WTC11 (cell line): Measurements from ENCODE around the gene DDX20. TPM values are rescaled to one million over a fixed set of nuclear protein-coding genes. Genes with fewer than 3 reads are reported as not detected.

Source experiments
- ATAC-seq: fragments of 200-7000 bp; cut with Tn5 transposase; 2 replicates; pipeline ENCODE4 v1.10.0; 2021; ENCODE audit warnings: mild to moderate bottlenecking, moderate library complexity
- CTCF ChIA-PET: fragments of 300-600 bp; sonication (Branson Sonifier 250); formaldehyde crosslinking; loops from one replicate; lab custom pipeline; 2021; ENCODE audit warnings: antibody characterized with exemption; lab: Charles Lee
- POLR2A ChIA-PET: fragments of 350-600 bp; sonication (Branson Sonifier 250); formaldehyde crosslinking; loops from one replicate; lab custom pipeline; 2021; ENCODE audit warnings: antibody characterized with exemption; lab: Charles Lee
- DNase-seq: peaks from one replicate; pipeline ENCODE4 v3.0.0; 2021; ENCODE audit warnings: low spot score
- H3K27ac Mint-ChIP-seq: 2 replicates; pipeline ENCODE4 v1.8.0; 2021; ENCODE audit warnings: mixed read lengths
- H3K27me3 Mint-ChIP-seq: 2 replicates; pipeline ENCODE4 v1.8.0; 2021; ENCODE audit warnings: low read depth, mild to moderate bottlenecking, moderate library complexity, mixed read lengths
- H3K36me3 Mint-ChIP-seq: 2 replicates; pipeline ENCODE4 v1.8.0; 2021; ENCODE audit warnings: mixed read lengths
- H3K4me1 Mint-ChIP-seq: 2 replicates; pipeline ENCODE4 v1.8.0; 2022; ENCODE audit warnings: mixed read lengths
- H3K4me3 Mint-ChIP-seq: 2 replicates; pipeline ENCODE4 v1.8.0; 2021; ENCODE audit warnings: mild to moderate bottlenecking, moderate library complexity, mixed read lengths
- H3K9me3 Mint-ChIP-seq: 2 replicates; pipeline ENCODE4 v1.8.0; 2021; ENCODE audit warnings: mixed read lengths
- CBFB ChIP-seq: sonication (generic); formaldehyde crosslinking; IDR thresholded peaks from 2 replicates; pipeline ENCODE4 v1.8.1; 2022; ENCODE audit warnings: mild to moderate bottlenecking, low read depth, missing genetic modification reagents
- FOXP1 ChIP-seq: sonication (generic); formaldehyde crosslinking; IDR thresholded peaks from 2 replicates; pipeline ENCODE4 v1.8.0; 2022; ENCODE audit warnings: missing genetic modification reagents, mild to moderate bottlenecking, moderate library complexity, borderline replicate concordance
- GRHL2 ChIP-seq: fragments of 250-450 bp; sonication (Bioruptor Pico); IDR thresholded peaks from 2 replicates; pipeline ENCODE4 v1.8.0; 2022; ENCODE audit warnings: mild to moderate bottlenecking, moderate library complexity; ENCODE audit not compliant: insufficient replicate concordance, severe bottlenecking
- GTF2I ChIP-seq: fragments of 250-450 bp; sonication (Bioruptor Pico); conservative IDR thresholded peaks from 2 replicates; pipeline ENCODE4 v1.4.0; 2021; ENCODE audit warnings: mild to moderate bottlenecking
- MYBL2 ChIP-seq: sonication (generic); formaldehyde crosslinking; IDR thresholded peaks from 2 replicates; pipeline ENCODE4 v1.8.1; 2023; ENCODE audit warnings: mild to moderate bottlenecking, moderate library complexity, missing genetic modification reagents
- NR1H2 ChIP-seq: sonication (generic); formaldehyde crosslinking; IDR thresholded peaks from 2 replicates; pipeline ENCODE4 v1.9.0; 2021; ENCODE audit warnings: mild to moderate bottlenecking, moderate library complexity, missing genetic modification reagents
- NR2C2 ChIP-seq: sonication (generic); formaldehyde crosslinking; IDR thresholded peaks from 2 replicates; pipeline ENCODE4 v1.8.0; 2022; ENCODE audit warnings: mild to moderate bottlenecking, missing genetic modification reagents
- TEAD1 ChIP-seq: sonication (generic); formaldehyde crosslinking; IDR thresholded peaks from 2 replicates; pipeline ENCODE4 v1.8.0; 2022; ENCODE audit warnings: mild to moderate bottlenecking, missing genetic modification reagents
- ZNF232 ChIP-seq: sonication (generic); formaldehyde crosslinking; IDR thresholded peaks from 2 replicates; pipeline ENCODE4 v1.8.0; 2022; ENCODE audit warnings: mild to moderate bottlenecking, missing genetic modification reagents
- ZNF423 ChIP-seq: fragments of 250-450 bp; sonication (Bioruptor Pico); IDR thresholded peaks from 2 replicates; pipeline ENCODE4 v2.1.2; 2022; ENCODE audit warnings: mild to moderate bottlenecking, moderate library complexity
- total RNA-seq: library from RNA; stranded (reverse); gene quantifications from 3 replicates; pipeline ENCODE4 v1.2.3, GENCODE V29; 2021
- TF ChIP-seq, protein P1 (sequence below): sonication (generic); formaldehyde crosslinking; IDR thresholded peaks from 2 replicates; pipeline ENCODE4 v1.8.1; 2023; ENCODE audit warnings: mild to moderate bottlenecking, missing genetic modification reagents
- TF ChIP-seq, protein P2 (sequence below): sonication (generic); formaldehyde crosslinking; conservative IDR thresholded peaks from 2 replicates; pipeline ENCODE4 v1.8.1; 2022; ENCODE audit warnings: mild to moderate bottlenecking, missing genetic modification reagents
- TF ChIP-seq, protein P3 (sequence below): sonication (generic); formaldehyde crosslinking; IDR thresholded peaks from 2 replicates; pipeline ENCODE4 v1.8.0; 2022; ENCODE audit warnings: mild to moderate bottlenecking, missing genetic modification reagents
- TF ChIP-seq, protein P4 (sequence below): sonication (generic); formaldehyde crosslinking; IDR thresholded peaks from 2 replicates; pipeline ENCODE4 v1.8.0; 2023; ENCODE audit warnings: missing genetic modification reagents
- TF ChIP-seq, protein P5 (sequence below): sonication (generic); formaldehyde crosslinking; IDR thresholded peaks from 2 replicates; pipeline ENCODE4 v1.8.0; 2023; ENCODE audit warnings: missing genetic modification reagents, mild to moderate bottlenecking, borderline replicate concordance
- TF ChIP-seq, protein P6 (sequence below): sonication (generic); formaldehyde crosslinking; IDR thresholded peaks from 2 replicates; pipeline ENCODE4 v1.8.1; 2022; ENCODE audit warnings: missing genetic modification reagents, borderline replicate concordance
- TF ChIP-seq, protein P7 (sequence below): fragments of 250-450 bp; sonication (Bioruptor Pico); IDR thresholded peaks from 2 replicates; pipeline ENCODE4 v1.9.0; 2021; ENCODE audit warnings: moderate library complexity, mild to moderate bottlenecking, inconsistent platforms, borderline replicate concordance

The DDX20 gene
- total RNA-seq, 1 experiment from 2014 or later = 19.3 TPM

DNA sequence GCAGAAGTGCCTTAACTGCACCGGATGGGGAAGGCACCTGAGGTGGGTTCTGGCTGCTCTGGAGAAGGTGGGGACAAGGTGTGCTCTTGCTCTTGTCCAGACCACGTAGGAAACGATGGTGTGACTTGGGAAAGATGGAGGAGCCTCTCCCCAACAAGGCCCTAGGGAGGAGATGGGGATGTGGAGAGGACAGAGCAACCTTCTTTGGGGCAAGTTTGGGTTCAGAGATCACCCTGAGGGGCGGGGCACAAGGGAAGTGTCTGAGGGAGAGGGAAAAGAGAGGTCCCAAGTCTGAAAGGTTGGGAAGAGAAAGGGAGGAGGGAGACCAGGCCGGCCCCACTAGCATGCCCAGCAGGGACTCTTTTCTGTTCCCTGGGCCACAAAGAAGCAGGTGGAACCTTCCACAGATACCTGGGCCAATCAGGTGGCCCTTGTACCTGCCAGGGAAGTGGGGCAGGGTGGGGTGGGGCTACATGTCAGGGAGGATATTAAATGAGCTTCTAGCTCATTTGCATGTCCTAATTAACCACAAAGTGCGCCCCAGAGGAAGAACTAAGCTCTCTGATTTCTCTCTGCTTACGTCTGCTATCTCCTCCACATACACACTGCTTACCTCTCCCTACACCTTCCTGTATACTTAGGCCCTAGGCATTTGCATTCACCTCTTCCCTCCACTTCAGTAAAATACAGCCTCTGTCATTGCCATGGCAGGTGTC is 32.5 kb upstream of the DDX20 start:
- CTCF ChIA-PET = interaction anchor here (1.0 kb wide), 1 partner anchor 8 kb away, joined by 3 read pairs; no protein-coding TSS in a partner anchor
- no peak for DNase-seq
- TF ChIP-seq, protein P1, sequence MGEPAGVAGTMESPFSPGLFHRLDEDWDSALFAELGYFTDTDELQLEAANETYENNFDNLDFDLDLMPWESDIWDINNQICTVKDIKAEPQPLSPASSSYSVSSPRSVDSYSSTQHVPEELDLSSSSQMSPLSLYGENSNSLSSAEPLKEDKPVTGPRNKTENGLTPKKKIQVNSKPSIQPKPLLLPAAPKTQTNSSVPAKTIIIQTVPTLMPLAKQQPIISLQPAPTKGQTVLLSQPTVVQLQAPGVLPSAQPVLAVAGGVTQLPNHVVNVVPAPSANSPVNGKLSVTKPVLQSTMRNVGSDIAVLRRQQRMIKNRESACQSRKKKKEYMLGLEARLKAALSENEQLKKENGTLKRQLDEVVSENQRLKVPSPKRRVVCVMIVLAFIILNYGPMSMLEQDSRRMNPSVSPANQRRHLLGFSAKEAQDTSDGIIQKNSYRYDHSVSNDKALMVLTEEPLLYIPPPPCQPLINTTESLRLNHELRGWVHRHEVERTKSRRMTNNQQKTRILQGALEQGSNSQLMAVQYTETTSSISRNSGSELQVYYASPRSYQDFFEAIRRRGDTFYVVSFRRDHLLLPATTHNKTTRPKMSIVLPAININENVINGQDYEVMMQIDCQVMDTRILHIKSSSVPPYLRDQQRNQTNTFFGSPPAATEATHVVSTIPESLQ (CRISPR knock-in tag) = no peak
- TF ChIP-seq, protein P2, sequence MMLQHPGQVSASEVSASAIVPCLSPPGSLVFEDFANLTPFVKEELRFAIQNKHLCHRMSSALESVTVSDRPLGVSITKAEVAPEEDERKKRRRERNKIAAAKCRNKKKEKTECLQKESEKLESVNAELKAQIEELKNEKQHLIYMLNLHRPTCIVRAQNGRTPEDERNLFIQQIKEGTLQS (CRISPR knock-in tag) = no peak
- TF ChIP-seq FOXP1 (CRISPR knock-in tag) = no peak
- no peak for TF ChIP-seq ZNF232
- TF ChIP-seq, protein P3, sequence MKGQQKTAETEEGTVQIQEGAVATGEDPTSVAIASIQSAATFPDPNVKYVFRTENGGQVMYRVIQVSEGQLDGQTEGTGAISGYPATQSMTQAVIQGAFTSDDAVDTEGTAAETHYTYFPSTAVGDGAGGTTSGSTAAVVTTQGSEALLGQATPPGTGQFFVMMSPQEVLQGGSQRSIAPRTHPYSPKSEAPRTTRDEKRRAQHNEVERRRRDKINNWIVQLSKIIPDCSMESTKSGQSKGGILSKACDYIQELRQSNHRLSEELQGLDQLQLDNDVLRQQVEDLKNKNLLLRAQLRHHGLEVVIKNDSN = no peak
- no peak for TF ChIP-seq NR2C2
- TF ChIP-seq, protein P4, sequence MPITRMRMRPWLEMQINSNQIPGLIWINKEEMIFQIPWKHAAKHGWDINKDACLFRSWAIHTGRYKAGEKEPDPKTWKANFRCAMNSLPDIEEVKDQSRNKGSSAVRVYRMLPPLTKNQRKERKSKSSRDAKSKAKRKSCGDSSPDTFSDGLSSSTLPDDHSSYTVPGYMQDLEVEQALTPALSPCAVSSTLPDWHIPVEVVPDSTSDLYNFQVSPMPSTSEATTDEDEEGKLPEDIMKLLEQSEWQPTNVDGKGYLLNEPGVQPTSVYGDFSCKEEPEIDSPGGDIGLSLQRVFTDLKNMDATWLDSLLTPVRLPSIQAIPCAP (CRISPR knock-in tag) = no peak
- TF ChIP-seq TEAD1 (CRISPR knock-in tag) = no peak
- TF ChIP-seq, protein P5, sequence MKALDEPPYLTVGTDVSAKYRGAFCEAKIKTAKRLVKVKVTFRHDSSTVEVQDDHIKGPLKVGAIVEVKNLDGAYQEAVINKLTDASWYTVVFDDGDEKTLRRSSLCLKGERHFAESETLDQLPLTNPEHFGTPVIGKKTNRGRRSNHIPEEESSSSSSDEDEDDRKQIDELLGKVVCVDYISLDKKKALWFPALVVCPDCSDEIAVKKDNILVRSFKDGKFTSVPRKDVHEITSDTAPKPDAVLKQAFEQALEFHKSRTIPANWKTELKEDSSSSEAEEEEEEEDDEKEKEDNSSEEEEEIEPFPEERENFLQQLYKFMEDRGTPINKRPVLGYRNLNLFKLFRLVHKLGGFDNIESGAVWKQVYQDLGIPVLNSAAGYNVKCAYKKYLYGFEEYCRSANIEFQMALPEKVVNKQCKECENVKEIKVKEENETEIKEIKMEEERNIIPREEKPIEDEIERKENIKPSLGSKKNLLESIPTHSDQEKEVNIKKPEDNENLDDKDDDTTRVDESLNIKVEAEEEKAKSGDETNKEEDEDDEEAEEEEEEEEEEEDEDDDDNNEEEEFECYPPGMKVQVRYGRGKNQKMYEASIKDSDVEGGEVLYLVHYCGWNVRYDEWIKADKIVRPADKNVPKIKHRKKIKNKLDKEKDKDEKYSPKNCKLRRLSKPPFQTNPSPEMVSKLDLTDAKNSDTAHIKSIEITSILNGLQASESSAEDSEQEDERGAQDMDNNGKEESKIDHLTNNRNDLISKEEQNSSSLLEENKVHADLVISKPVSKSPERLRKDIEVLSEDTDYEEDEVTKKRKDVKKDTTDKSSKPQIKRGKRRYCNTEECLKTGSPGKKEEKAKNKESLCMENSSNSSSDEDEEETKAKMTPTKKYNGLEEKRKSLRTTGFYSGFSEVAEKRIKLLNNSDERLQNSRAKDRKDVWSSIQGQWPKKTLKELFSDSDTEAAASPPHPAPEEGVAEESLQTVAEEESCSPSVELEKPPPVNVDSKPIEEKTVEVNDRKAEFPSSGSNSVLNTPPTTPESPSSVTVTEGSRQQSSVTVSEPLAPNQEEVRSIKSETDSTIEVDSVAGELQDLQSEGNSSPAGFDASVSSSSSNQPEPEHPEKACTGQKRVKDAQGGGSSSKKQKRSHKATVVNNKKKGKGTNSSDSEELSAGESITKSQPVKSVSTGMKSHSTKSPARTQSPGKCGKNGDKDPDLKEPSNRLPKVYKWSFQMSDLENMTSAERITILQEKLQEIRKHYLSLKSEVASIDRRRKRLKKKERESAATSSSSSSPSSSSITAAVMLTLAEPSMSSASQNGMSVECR (CRISPR knock-in tag) = no peak
- TF ChIP-seq, protein P6, sequence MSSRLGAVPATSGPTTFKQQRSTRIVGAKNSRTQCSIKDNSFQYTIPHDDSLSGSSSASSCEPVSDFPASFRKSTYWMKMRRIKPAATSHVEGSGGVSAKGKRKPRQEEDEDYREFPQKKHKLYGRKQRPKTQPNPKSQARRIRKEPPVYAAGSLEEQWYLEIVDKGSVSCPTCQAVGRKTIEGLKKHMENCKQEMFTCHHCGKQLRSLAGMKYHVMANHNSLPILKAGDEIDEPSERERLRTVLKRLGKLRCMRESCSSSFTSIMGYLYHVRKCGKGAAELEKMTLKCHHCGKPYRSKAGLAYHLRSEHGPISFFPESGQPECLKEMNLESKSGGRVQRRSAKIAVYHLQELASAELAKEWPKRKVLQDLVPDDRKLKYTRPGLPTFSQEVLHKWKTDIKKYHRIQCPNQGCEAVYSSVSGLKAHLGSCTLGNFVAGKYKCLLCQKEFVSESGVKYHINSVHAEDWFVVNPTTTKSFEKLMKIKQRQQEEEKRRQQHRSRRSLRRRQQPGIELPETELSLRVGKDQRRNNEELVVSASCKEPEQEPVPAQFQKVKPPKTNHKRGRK (CRISPR knock-in tag) = no peak
- TF ChIP-seq CBFB (CRISPR knock-in tag) = no peak
- no peak for TF ChIP-seq NR1H2 (CRISPR knock-in tag)
- TF ChIP-seq ZNF423 (CRISPR knock-in tag) = no peak
- TF ChIP-seq MYBL2 (CRISPR knock-in tag) = no peak
- TF ChIP-seq GTF2I (CRISPR knock-in tag) = no peak
- TF ChIP-seq GRHL2 (CRISPR knock-in tag) = no peak
- TF ChIP-seq, protein P7, sequence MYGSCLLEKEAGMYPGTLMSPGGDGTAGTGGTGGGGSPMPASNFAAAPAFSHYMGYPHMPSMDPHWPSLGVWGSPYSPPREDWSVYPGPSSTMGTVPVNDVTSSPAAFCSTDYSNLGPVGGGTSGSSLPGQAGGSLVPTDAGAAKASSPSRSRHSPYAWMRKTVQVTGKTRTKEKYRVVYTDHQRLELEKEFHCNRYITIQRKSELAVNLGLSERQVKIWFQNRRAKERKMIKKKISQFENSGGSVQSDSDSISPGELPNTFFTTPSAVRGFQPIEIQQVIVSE (CRISPR knock-in tag) = no peak

More for the DNA sequence above, 32.5 kb upstream of the DDX20 start:
- POLR2A ChIA-PET = no interaction called here
- H3K27ac Mint-ChIP-seq = no peak overlapping the region
- peaks cover 62% of the 10 kb centered on the region for H3K4me1 Mint-ChIP-seq
- no peaks in the 10 kb centered on the region for H3K9me3 Mint-ChIP-seq
- H3K4me3 Mint-ChIP-seq = no peak overlapping the region
- no peaks in the 10 kb centered on the region for H3K27me3 Mint-ChIP-seq
- peaks cover 11% of the 10 kb centered on the region; the same call in 1 of the 2 replicates for H3K36me3 Mint-ChIP-seq
- no peak for ATAC-seq
